NB4 (cell line): ENCODE results near the gene KCNA3.

Experiments
- MYC ChIP-seq: IDR thresholded peaks from 2 replicates; pipeline ENCODE4 v1.6.1; 2011; ENCODE audit warnings: low read depth, low read length
- POLR2A ChIP-seq: IDR thresholded peaks from 2 replicates; pipeline ENCODE4 v1.6.1; 2011; ENCODE audit warnings: mild to moderate bottlenecking; ENCODE audit not compliant: insufficient read length; ENCODE audit errors: extremely low read depth
- TF ChIP-seq, protein P1 (sequence below): IDR thresholded peaks from one replicate; pipeline ENCODE4 v1.5.1; 2012; ENCODE audit warnings: low read depth, low read length
- TF ChIP-seq, protein P2 (sequence below): IDR thresholded peaks from 2 replicates; pipeline ENCODE4 v1.6.1; 2011; ENCODE audit warnings: low read depth, low read length

DNA sequence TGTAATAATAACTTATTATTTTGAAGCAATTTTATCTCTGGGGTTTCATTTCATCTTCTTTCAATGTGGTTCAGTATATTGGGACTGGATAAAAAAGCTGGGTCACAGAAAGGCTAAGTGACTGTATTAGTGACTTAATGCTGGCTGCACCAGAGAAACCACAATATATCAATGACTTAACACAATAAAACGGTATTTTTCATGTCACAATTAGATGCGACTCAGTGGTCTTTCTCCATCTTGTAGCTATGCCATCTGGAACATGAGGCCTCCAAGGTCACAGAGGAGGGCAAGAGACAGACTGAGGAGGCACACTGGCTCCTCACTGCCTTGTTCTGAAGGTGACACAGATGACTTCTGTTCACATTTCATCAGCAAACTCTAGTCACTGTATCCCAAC is 26.0 kb upstream of the KCNA3 start:
- TF ChIP-seq, protein P1, sequence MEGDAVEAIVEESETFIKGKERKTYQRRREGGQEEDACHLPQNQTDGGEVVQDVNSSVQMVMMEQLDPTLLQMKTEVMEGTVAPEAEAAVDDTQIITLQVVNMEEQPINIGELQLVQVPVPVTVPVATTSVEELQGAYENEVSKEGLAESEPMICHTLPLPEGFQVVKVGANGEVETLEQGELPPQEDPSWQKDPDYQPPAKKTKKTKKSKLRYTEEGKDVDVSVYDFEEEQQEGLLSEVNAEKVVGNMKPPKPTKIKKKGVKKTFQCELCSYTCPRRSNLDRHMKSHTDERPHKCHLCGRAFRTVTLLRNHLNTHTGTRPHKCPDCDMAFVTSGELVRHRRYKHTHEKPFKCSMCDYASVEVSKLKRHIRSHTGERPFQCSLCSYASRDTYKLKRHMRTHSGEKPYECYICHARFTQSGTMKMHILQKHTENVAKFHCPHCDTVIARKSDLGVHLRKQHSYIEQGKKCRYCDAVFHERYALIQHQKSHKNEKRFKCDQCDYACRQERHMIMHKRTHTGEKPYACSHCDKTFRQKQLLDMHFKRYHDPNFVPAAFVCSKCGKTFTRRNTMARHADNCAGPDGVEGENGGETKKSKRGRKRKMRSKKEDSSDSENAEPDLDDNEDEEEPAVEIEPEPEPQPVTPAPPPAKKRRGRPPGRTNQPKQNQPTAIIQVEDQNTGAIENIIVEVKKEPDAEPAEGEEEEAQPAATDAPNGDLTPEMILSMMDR: no peak
- TF ChIP-seq, protein P2, sequence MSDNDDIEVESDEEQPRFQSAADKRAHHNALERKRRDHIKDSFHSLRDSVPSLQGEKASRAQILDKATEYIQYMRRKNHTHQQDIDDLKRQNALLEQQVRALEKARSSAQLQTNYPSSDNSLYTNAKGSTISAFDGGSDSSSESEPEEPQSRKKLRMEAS: no peak
- TF ChIP-seq POLR2A (no peak), MYC (no peak)
